Thyroid gland (tissue), 4 donors: Measurements from ENCODE around the gene NIF3L1. TPM values are rescaled to one million over a fixed set of nuclear protein-coding genes. Genes with fewer than 3 reads are reported as not detected.

Experiments
- DNase-seq, 2 donors: peaks; one replicate each; pipeline ENCODE4 v3.0.0-alpha.2; 2019
- H3K27ac ChIP-seq, 3 donors: fragments of 200-600 bp; sonication (generic); 1 replicate in 2 of 3; 2 replicates in 1 of 3; pipeline ENCODE4 v1.5.1; 2016 to 2019; ENCODE audit warnings: mild to moderate bottlenecking in 1 of 3, moderate library complexity in 1 of 3
- H3K27me3 ChIP-seq: fragments of 200-600 bp; sonication (generic); one replicate; pipeline ENCODE4 v1.5.1; 2019
- H3K36me3 ChIP-seq, 2 donors: fragments of 200-600 bp; sonication (generic); one replicate each; pipeline ENCODE4 v1.5.1; 2016 to 2019
- H3K4me1 ChIP-seq, 2 donors: fragments of 200-600 bp; sonication (generic); one replicate each; pipeline ENCODE4 v1.5.1; 2017 to 2019
- H3K4me3 ChIP-seq, 3 donors: fragments of 200-600 bp; sonication (generic); replicated peaks in 1 of 3; 1 replicate in 2 of 3; 2 replicates in 1 of 3; pipeline ENCODE4 v1.5.1; 2016; ENCODE audit warnings: mild to moderate bottlenecking in 1 of 3
- H3K9me3 ChIP-seq: fragments of 200-600 bp; sonication (generic); one replicate; pipeline ENCODE4 v1.5.1; 2017
- CTCF ChIP-seq, 6 experiments: fragments of 200-600 bp in 3 of 6; fragments of 450-650 bp in 3 of 6; sonication (generic) in 3 of 6; IDR thresholded peaks; one replicate each; pipeline ENCODE4 v1.5.1; 2016 to 2019; ENCODE audit warnings: antibody characterized with exemption in 6 of 6, mild to moderate bottlenecking in 2 of 6, inconsistent platforms in 1 of 6, moderate library complexity in 1 of 6
- POLR2A ChIP-seq, 2 donors: fragments of 450-650 bp; IDR thresholded peaks; one replicate each; pipeline ENCODE4 v1.6.1; 2017; ENCODE audit warnings: antibody characterized with exemption in 2 of 2, mild to moderate bottlenecking in 2 of 2, moderate library complexity in 1 of 2
- WGBS, 2 donors: methylation state at CpG; one replicate each; pipeline ENCODE4 v1.1.5; 2017; 5-methylcytosine and 5-hydroxymethylcytosine counted together
- intact Hi-C: fragments of 100-400 bp; cut with DNase I; formaldehyde crosslinking; loops from one replicate; pipeline ENCODE4 v1.15.1; 2023
- total RNA-seq, 4 donors: library from RNA; depleted of rRNA; stranded (reverse); fragments of >200 nt; gene quantifications; one replicate each; pipeline ENCODE4 v1.2.3, GENCODE V29; 2016

NIF3L1 gene
- total RNA-seq, 4 donors from 2014 or later = 16.9 to 32.2 (median 27.2) TPM

GRCh38 chr2:200861617-200862155 is 27.5 kb upstream of the NIF3L1 start:
- no peak for TF ChIP-seq CTCF (IDR thresholded peaks at IDR 0.05)
- no peak for TF ChIP-seq POLR2A (IDR thresholded peaks at IDR 0.05)
- H3K4me1 ChIP-seq = peaks cover 23 to 35% of the 10 kb centered on the region in 2 donors

GRCh38 chr2:200862532-200863000 is 26.6 kb upstream of the NIF3L1 start:
- no peaks in the 10 kb centered on the region for H3K27me3 ChIP-seq
- peak; percentile 22 to 35 for DNase-seq
- WGBS, 2 donors = 0% methylated on average over 13 of the region's 13 CpGs
- H3K36me3 ChIP-seq = peaks cover 22 to 28% of the 10 kb centered on the region in 2 donors
- TF ChIP-seq CTCF (IDR thresholded peaks at IDR 0.05) = no peak
- TF ChIP-seq POLR2A (IDR thresholded peaks at IDR 0.05) = peak in 1 of 2 donors; percentile 67
- peaks cover 23 to 33% of the 10 kb centered on the region in 2 donors for H3K4me1 ChIP-seq
- intact Hi-C loops = loop anchor here (5.0 kb wide), 1 partner anchor 50 kb away; the partner anchor contains the start of gene BZW1
- H3K27ac ChIP-seq = peak overlapping the region; percentile 100
- no peaks in the 10 kb centered on the region for H3K9me3 ChIP-seq
- H3K4me3 ChIP-seq = peak overlapping the region; percentile 77 to 90 (median 78)

More at GRCh38 chr2:200861617-200862155, 27.5 kb upstream of the NIF3L1 start:
- DNase-seq = no peak
- H3K9me3 ChIP-seq = no peaks in the 10 kb centered on the region
- intact Hi-C loops = loop anchor here (5.0 kb wide), 1 partner anchor 49 kb away; the partner anchor contains the start of gene BZW1
- peak overlapping the region; percentile 100 for H3K27ac ChIP-seq
- 17 to 20% methylated on average over 4 of the region's 4 CpGs for WGBS, 2 donors
- peak overlapping the region in 2 of 3 donors; percentile 78 to 90 for H3K4me3 ChIP-seq
- no peaks in the 10 kb centered on the region for H3K27me3 ChIP-seq
- peaks cover 31 to 37% of the 10 kb centered on the region in 2 donors for H3K36me3 ChIP-seq

GRCh38 chr2:200863782-200864175 is 25.4 kb upstream of the NIF3L1 start:
- Histone ChIP-seq H3K27me3 (no peaks in the 10 kb centered on the region), H3K4me1 (peaks cover 23 to 29% of the 10 kb centered on the region in 2 donors), H3K9me3 (no peaks in the 10 kb centered on the region), H3K27ac (peak overlapping the region; percentile 100), H3K36me3 (peaks cover 10 to 18% of the 10 kb centered on the region in 2 donors), H3K4me3 (peak overlapping the region; percentile 77 to 90 (median 78))
- intact Hi-C loops = loop anchor here (5.0 kb wide), 1 partner anchor 51 kb away; the partner anchor contains the start of gene BZW1
- WGBS, 2 donors = 0% methylated on average over 19 of the region's 19 CpGs
- peak in 1 of 2 donors; percentile 37 for DNase-seq
- TF ChIP-seq POLR2A (IDR thresholded peaks at IDR 0.05) (no peak), CTCF (IDR thresholded peaks at IDR 0.05) (no peak)

GRCh38 chr2:200864176-200865034 is 24.8 kb upstream of the NIF3L1 start, which contains the start of gene CLK1:
Gene CLK1, minus strand, starts transcription at chr2:200864658. Its CDS starts 2,796 bp downstream, at chr2:200861862.
- H3K4me3 ChIP-seq = peak within 1 kb of the TSS; percentile 77 to 90 (median 78)
- H3K27me3 ChIP-seq = no peaks in the 10 kb centered on the region
- DNase-seq = peak; percentile 96 to 99
- WGBS, 2 donors = 1 to 2% methylated on average over 50 to 62 of the region's 89 CpGs
- H3K9me3 ChIP-seq = no peaks in the 10 kb centered on the region
- H3K36me3 ChIP-seq = peaks cover 4 to 12% of the 10 kb centered on the region in 2 donors
- intact Hi-C loops = loop anchor here (5.0 kb wide), 1 partner anchor 52 kb away; the partner anchor contains the start of gene BZW1
- H3K4me1 ChIP-seq = peaks cover 21 to 23% of the 10 kb centered on the region in 2 donors
- peak; percentile 87 to 100 for TF ChIP-seq POLR2A (IDR thresholded peaks at IDR 0.05)
- peak in 1 of 6 experiments; percentile 5 for TF ChIP-seq CTCF (IDR thresholded peaks at IDR 0.05)
- H3K27ac ChIP-seq = peak within 1 kb of the TSS; percentile 100
